Measurements from ENCODE around the gene IGFBP2. TPM values are rescaled to one million over a fixed set of nuclear protein-coding genes. Genes with fewer than 3 reads are reported as not detected.

Gene IGFBP2
- total RNA-seq, 4 donors from 2014 or later: 59.5 to 398 (median 102) TPM

GRCh38 chr2:216626168-216626874, 6.9 kb upstream of the IGFBP2 start:
- Histone ChIP-seq H3K4me1 (no peaks in the 10 kb centered on the region), H3K9me3 (no peaks in the 10 kb centered on the region), H3K27ac (no peak overlapping the region), H3K27me3 (no peaks in the 10 kb centered on the region), H3K36me3 (no peaks in the 10 kb centered on the region), H3K4me3 (no peak overlapping the region)
- DNase-seq: no peak
- TF ChIP-seq POLR2A (IDR thresholded peaks at IDR 0.05) (no peak), CTCF (IDR thresholded peaks at IDR 0.05) (no peak)
- intact Hi-C loops (cut with DNase I; ENCODE audit: low total_unique reads): no loop called here

GRCh38 chr2:216626875-216627245, 6.4 kb upstream of the IGFBP2 start:
- Histone ChIP-seq H3K4me1 (no peaks in the 10 kb centered on the region), H3K36me3 (no peaks in the 10 kb centered on the region), H3K27me3 (no peaks in the 10 kb centered on the region), H3K4me3 (no peak overlapping the region), H3K9me3 (no peaks in the 10 kb centered on the region), H3K27ac (no peak overlapping the region)
- TF ChIP-seq POLR2A (IDR thresholded peaks at IDR 0.05): no peak
- no peak for TF ChIP-seq CTCF (IDR thresholded peaks at IDR 0.05)
- no peak for DNase-seq
- intact Hi-C loops (cut with DNase I; ENCODE audit: low total_unique reads): no loop called here

GRCh38 chr2:216629784-216630183, 3.4 kb upstream of the IGFBP2 start:
- TF ChIP-seq POLR2A (IDR thresholded peaks at IDR 0.05) (no peak), CTCF (IDR thresholded peaks at IDR 0.05) (no peak)
- DNase-seq: no peak
- H3K27me3 ChIP-seq: no peaks in the 10 kb centered on the region
- no peaks in the 10 kb centered on the region for H3K36me3 ChIP-seq
- H3K4me3 ChIP-seq: no peak overlapping the region
- no peak overlapping the region for H3K27ac ChIP-seq
- no peaks in the 10 kb centered on the region for H3K4me1 ChIP-seq
- H3K9me3 ChIP-seq: no peaks in the 10 kb centered on the region
- intact Hi-C loops (cut with DNase I; ENCODE audit: low total_unique reads): no loop called here

- intact Hi-C loops (cut with DNase I; ENCODE audit: low total_unique reads): no loop called here
- no peaks in the 10 kb centered on the region for H3K27me3 ChIP-seq
- no peak for TF ChIP-seq POLR2A (IDR thresholded peaks at IDR 0.05)
- no peak for TF ChIP-seq CTCF (IDR thresholded peaks at IDR 0.05)
- no peak overlapping the region for H3K27ac ChIP-seq
- no peak for DNase-seq
- H3K9me3 ChIP-seq: no peaks in the 10 kb centered on the region
- no peak overlapping the region for H3K4me3 ChIP-seq
- no peaks in the 10 kb centered on the region for H3K4me1 ChIP-seq
- H3K36me3 ChIP-seq: no peaks in the 10 kb centered on the region
Observed at GRCh38 chr2:216632346-216632951, 771 bp upstream of the IGFBP2 start.

- H3K9me3 ChIP-seq: no peaks in the 10 kb centered on the region
- intact Hi-C loops (cut with DNase I; ENCODE audit: low total_unique reads): no loop called here
- no peak for DNase-seq
- H3K27ac ChIP-seq: peak overlapping the region in 1 of 2 donors; percentile 42
- no peak for TF ChIP-seq POLR2A (IDR thresholded peaks at IDR 0.05)
- TF ChIP-seq CTCF (IDR thresholded peaks at IDR 0.05): no peak
- no peaks in the 10 kb centered on the region for H3K36me3 ChIP-seq
- H3K27me3 ChIP-seq: no peaks in the 10 kb centered on the region
- no peaks in the 10 kb centered on the region for H3K4me1 ChIP-seq
- peak overlapping the region; percentile 42 to 55 for H3K4me3 ChIP-seq
Observed at GRCh38 chr2:216633616-216634369, 573 bp downstream of the IGFBP2 start.

Data from uterus (tissue), 4 donors.